GM21526 (cell line): ENCODE results near the gene RAD9A.

Experiments used
- ATAC-seq: cut with Tn5 transposase; IDR thresholded peaks from one replicate; pipeline ENCODE4 v1.9.1; 2021; ENCODE audit warnings: moderate library complexity; ENCODE audit not compliant: unreplicated experiment, low FRiP score

RAD9A gene

DNA sequence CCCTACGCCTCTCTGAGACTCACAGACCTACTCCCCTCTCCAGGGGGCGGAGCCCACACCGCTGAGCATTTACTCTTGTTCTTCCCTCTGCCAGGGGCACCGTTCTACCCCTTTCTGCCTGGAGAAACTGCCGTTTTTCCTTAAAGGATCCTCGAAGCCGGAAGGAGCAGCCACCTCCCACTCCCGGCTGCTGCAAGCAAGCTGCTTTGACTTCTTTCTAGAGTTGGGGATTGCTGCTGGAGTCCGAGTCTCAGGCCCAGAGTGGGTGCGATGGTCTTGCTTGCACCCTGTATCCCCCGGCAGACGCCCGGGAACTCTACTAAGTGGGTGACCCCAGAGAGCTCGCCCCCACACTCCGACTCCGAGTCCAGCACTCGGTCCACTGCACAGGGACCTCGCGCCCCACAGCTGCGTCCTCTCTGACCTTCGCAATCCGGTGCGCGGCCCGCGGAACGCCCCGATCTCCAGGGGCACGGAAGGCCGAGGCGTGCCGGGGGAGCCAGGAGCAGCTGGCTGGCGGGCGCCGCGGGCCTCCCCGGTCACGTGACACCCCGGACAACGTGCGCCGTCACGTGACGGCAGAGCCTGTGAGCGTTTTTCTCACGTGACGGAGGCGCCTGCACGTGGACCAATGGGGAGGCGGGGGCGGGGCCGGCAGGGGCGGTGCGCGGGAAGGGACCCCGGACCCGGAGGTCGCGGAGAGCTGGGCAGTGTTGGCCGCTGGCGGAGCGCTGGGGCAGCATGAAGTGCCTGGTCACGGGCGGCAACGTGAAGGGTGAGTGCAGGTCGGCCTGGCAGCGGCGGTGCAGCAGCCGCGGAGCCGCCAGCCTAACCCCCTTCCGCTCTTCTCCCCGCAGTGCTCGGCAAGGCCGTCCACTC lies at the start of gene RAD9A:
Gene RAD9A (plus strand): TSS at position 683 of the 879 bp plus-strand sequence. CDS start 59 bp downstream, at position 742.
- peak; percentile 38 for ATAC-seq

GRCh38 chr11:67344264-67344663 lies 47.5 kb upstream of the RAD9A start:
- ATAC-seq = no peak

GRCh38 chr11:67345247-67345919 lies 46.4 kb upstream of the RAD9A start:
- ATAC-seq = no peak

- ATAC-seq = no peak
These were observed 45.6 kb upstream of the RAD9A start for GRCh38 chr11:67345920-67346819.

- ATAC-seq = no peak
These were observed 43.6 kb upstream of the RAD9A start for GRCh38 chr11:67347964-67348749.

GRCh38 chr11:67349036-67349435 lies 42.8 kb upstream of the RAD9A start:
- no peak for ATAC-seq

GRCh38 chr11:67349457-67349856 lies 42.3 kb upstream of the RAD9A start:
- no peak for ATAC-seq

DNA sequence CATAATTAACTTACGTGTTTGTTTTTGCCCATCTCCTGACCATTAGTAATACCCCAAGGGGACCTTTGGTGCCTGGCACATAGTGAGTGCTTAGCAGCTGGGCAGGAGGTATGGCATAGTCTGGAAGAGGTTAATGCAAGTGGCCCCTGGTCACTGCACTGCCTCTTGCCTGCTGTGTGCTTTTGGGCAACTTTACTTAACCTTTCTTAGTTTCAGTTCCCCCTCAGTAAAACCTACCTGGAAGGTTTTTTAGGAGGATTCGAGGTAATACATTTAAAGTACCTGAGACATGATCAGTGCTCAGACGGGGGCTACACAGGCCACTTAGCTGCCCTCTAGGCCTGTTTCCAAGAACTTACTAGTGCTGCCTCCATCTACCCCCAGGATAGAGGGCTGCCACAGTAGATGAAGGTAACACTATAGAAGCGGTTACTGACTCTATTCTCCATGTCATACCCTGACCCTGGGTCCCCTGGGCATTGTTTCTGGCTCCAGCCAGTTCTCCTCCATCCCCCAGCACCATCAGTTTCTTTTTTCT lies 41.8 kb upstream of the RAD9A start:
- no peak for ATAC-seq

DNA sequence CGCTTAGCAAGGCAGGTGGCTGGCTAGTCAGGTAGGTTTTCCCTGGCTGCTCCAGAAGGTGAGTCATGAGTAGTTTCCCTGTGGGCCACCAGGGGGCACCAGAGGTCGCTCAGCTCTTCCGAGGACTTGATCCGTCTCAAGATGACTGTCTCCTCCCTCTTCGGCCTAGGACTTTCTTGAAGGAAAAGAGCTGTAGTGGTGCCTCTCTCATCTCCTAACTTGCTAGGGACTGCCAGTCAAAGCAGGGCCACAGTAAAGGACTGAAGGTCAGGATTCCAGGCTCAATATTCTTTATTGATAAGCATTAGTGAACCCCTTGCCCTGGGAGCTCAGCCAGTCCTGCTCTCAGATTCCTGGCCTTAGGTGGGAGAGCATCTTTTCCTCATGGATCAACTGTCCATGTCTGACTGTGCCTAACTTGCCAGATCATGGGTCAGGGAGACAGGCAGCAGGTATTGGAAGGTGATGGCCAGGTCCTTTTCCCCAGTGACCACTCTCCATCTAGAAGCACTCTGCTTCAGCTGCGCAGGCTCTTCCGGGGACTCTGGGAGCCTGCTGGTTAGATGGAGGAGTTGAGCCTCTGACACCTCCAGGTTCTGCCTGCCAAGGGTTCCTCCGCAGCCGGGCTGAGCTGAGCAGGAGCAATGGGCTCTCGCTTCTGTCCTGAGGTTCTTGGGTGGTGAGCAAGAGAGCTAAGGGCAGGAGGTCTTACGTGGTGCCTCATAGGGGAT lies 40.3 kb upstream of the RAD9A start:
- ATAC-seq = no peak

- peak; percentile 6 for ATAC-seq
These were observed 39.1 kb upstream of the RAD9A start for GRCh38 chr11:67352546-67353316.

DNA sequence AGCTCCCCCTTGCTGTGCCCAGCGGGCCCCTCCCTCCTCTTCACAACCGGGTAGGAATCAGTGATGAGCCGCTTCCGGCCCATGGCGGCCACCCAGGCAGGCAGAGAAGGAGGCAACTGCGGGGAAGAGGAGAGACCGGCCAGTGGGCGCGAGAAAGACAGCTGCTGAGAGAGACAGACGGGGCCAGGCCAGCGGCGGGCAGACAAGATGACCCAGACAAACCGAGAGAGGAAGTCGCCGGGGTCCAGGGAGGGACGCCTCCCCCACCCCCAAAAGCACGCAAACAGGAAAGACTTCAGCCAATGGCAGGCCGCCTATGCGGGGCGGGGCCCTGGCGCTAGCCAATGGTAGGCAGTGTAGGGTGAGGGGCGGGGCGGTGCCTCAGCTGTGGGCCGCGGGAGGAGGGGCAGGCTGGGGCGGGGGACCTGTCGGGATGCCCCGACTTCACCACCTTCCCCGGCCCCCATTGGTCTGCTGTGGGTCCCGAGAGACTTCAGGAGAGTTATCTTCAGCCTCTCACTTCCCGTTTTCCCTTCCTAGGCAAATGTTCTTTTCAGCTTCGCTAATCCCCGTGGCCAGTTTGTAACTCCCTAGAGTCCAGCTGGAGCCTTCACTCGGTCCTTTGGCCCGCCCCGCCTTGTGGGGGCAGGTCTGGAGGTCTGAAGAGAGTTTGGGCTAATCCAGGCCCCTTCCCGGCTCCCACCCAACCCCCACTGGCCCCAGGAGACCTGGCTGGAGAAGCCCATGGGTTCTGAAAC lies 38.3 kb upstream of the RAD9A start, which contains the start of gene POLD4:
Gene POLD4 (minus strand): TSS at position 230 of the 758 bp plus-strand sequence. CDS start 147 bp downstream, at position 83.
- ATAC-seq = peak; percentile 67

DNA sequence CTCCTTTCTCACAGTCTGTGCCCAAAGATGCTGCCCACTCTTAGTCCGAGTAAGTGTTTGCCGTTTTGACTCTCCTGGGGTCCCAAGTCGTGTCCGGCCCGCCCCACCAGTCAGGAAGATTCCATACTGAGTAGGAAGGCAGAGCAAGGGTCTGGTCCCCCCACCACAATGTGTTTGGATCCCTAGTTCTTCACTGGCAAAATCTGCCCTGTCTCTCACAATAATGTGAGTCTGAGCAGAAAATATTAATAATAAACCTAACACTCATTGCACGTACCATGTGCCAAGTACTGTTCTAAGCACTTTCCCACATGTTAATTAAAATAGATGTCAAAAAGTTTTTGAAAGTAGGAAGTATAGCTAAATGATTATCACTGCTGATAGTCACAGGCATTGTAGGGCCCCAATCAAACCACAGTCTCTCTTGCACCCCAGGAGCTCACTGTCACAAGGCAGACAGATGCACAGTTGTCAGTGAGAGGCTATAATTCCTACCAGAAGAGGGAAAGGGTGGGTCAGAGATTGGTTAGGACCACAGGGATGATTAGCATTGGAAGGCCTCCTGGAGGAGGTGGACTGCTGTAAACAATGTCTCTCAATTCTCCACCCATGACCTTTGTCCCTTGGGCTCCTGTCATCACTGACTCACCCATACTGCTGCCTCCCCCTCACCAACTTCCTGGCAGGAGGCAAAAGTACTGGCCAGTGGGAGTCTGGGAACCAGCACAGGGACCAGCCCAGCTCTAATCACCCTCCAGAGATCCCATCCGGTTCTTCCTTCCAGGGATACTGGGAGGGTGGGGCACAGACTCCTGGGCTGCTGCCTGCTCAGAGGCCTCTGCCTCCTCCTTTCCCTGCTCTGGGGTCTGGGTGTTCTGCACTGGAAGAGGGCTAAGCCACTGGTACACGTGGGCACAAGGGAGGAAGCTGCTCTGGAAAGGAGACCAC lies 37.4 kb upstream of the RAD9A start:
- no peak for ATAC-seq

DNA sequence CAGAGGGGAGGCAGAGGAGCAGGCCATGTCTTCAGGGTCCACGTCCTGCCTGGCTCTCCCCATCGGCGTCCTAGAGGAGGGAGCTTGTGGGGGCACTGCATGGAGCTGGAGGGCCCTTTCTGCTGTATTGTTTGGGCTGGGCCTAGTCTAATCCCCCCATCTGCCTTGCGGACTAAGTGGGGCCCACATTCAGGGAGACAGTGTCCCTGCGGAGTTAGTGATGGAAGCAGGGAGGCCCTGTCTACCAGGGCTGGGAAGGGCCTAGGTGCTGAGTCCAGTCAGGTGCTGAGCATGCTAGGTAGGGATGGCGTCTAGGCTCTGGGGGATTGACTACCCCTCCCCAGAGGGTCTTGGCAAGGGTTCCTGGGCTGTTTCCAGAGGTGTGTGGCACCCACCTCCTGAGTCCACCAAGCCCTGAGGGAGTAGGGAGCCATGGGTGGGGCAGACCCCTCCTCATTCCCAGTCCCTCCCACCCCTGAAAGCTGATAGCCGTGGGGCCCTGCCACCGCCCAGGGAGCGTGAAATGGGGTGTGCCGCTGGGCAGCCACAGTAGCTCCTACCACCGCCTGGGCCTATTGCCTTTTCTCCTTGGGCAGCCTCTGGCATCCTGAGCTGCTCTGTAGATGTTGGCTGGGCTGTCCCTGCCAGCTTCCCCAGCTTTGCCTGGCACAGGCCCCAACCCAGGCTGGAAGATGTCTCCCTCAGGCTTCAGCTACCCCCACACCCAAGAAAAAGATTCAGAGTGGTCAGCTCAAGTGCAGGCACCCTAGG lies 36.6 kb upstream of the RAD9A start:
- no peak for ATAC-seq

GRCh38 chr11:67355794-67356386 lies 35.9 kb upstream of the RAD9A start:
- ATAC-seq = no peak

DNA sequence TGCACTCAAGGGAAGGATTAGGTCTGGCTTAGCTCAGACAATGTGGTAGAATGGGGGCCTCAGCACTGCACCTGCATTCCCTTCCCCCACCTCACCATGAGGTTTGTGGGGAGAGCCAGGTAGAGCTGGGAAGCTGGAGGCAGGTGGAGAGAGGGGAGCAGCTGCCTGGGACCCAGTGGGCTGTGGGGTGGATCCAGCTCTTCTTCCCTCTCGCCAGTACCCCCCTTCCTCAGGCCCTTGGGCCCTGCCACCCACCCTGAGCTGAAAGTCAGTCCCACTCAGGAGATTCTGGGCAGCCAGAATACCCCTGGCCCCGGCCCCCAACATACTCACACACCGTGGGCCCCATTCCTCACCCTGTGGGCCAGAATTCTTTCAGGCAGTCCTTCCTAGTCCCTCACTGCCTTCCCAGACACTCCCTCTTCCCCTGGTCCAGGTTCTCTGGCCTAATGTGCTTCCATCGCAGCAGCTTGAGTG lies 35.4 kb upstream of the RAD9A start:
- no peak for ATAC-seq
